GM18870 (cell line): Measurements from ENCODE around the gene USP5.

Experiments used
- ATAC-seq: cut with Tn5 transposase; IDR thresholded peaks from one replicate; pipeline ENCODE4 v1.9.1; 2021; ENCODE audit warnings: moderate library complexity; ENCODE audit not compliant: unreplicated experiment

USP5 gene

GRCh38 chr12:6909421-6910145, 57.6 kb downstream of the USP5 start:
- no peak for ATAC-seq

GRCh38 chr12:6912164-6912935, 60.4 kb downstream of the USP5 start:
- ATAC-seq, result no peak

DNA sequence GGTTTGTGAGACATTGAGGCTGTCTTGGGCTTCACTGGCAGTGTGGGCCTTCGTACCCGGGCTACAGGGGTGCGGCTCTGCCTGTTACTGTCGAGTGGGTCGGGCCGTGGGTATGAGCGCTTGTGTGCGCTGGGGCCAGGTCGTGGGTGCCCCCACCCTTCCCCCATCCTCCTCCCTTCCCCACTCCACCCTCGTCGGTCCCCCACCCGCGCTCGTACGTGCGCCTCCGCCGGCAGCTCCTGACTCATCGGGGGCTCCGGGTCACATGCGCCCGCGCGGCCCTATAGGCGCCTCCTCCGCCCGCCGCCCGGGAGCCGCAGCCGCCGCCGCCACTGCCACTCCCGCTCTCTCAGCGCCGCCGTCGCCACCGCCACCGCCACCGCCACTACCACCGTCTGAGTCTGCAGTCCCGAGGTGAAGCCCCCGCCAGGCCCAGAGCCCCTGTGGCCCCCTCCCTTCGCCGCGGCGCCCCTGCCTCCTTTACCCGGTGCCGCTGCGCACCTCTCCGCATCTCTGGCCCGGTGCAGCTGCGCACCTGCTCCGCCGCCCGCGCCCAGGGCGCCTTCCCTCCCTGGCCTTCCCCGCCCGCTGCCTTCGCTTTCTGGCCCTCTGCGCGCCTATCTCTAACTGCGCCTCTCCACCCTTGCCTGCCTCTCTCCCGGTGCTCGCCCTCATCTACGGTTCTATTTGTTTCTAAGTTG, 62.4 kb downstream of the USP5 start, which contains the start of gene ENO2:
ENO2 (plus strand) TSS at position 335 of the 701 bp plus-strand sequence. CDS start 1,253 bp downstream, outside the sequence.
- ATAC-seq, result no peak

DNA sequence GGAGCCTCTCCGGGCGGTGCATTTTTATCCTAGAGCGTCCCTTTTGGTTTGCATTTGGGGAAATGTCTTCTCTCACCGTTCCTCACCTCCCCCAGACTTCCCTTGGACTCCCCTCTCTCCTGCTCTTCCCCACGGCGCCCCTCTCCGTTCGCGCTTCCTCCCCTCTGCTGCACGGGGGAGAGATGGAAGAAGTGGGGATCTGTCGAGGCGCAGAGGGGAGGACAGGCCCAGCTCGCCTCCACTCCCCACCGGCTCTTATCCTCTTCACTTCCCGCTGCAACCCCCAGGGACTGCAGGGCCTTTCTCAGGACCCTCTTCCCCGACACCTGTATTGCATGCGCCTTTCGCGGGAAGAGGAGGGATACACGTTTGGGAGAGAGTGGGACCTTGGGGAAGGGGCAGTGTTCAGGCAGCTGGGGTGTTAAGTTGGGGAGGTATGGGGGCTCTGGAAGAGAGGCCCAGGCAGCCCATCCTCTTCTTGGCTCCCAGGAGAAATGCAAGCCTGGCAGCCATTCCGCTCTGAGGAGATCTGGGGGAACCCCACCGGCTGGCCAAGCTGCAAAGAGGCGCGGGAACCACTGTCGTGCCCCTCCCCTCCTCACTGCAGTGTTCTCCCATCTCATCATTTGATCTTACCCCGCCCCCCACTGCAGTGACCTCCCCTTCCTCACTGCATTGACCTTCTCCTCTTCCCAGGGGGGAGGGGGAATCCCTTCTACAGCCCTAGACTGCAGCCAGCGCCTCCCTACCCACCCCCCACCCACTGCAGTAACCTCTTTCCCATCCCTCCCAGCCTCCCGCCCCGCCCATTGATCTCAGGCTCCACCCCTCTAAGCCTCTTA, 63.2 kb downstream of the USP5 start:
- no peak for ATAC-seq

DNA sequence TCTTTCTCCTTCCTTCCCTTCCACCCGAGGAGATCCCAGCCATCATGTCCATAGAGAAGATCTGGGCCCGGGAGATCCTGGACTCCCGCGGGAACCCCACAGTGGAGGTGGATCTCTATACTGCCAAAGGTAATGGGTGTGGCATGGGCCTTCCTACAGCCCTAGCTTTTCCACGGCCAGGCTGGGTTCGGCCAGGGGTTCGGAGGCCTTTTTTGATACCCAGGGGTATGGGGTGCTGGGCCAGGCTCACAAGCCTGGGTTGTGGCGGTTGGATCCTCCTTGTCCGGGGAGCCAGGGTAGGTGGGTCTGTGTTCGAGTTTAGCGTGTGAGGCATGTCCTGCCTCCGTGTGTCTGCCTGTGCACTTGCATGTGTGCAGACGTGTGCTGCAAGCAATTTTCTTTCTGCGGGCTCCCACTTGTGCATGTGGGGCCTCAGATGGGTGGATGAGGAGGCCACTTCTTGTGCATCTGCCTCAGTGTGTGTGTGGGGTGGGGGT, 63.9 kb downstream of the USP5 start:
- no peak for ATAC-seq
